ENCODE data around the gene CLDN4. TPM values are rescaled to one million over a fixed set of nuclear protein-coding genes. Genes with fewer than 3 reads are reported as not detected.

The CLDN4 gene
- total RNA-seq, 1 donor from 2014 or later: 116 TPM

GRCh38 chr7:73828107-73828803, 2.5 kb upstream of the CLDN4 start:
- H3K27me3 ChIP-seq (ENCODE audit: low read depth): peaks cover 4% of the 10 kb centered on the region
- peaks cover 39% of the 10 kb centered on the region for H3K4me1 ChIP-seq
- H3K36me3 ChIP-seq: no peaks in the 10 kb centered on the region
- H3K4me3 ChIP-seq: no peak overlapping the region
- ATAC-seq: peak; percentile 65 to 75
- no peak for TF ChIP-seq CTCF (IDR thresholded peaks at IDR 0.05)
- no peaks in the 10 kb centered on the region for H3K9me3 ChIP-seq
- intact Hi-C loops (cut with DNase I): no loop called here
- no peak for DNase-seq
- peak overlapping the region; percentile 88 for H3K27ac ChIP-seq

- peaks cover 39% of the 10 kb centered on the region for H3K4me1 ChIP-seq
- ATAC-seq (no peak), DNase-seq (no peak)
- peak overlapping the region; percentile 88 for H3K27ac ChIP-seq
- TF ChIP-seq CTCF (IDR thresholded peaks at IDR 0.05): no peak
- intact Hi-C loops (cut with DNase I): no loop called here
- no peaks in the 10 kb centered on the region for H3K36me3 ChIP-seq
- H3K9me3 ChIP-seq: no peaks in the 10 kb centered on the region
- peaks cover 4% of the 10 kb centered on the region for H3K27me3 ChIP-seq (ENCODE audit: low read depth)
- H3K4me3 ChIP-seq: no peak overlapping the region
These were observed 1.8 kb upstream of the CLDN4 start for GRCh38 chr7:73828972-73829371.

GRCh38 chr7:73829505-73829904, 1.3 kb upstream of the CLDN4 start:
- intact Hi-C loops (cut with DNase I): no loop called here
- peaks cover 4% of the 10 kb centered on the region for H3K27me3 ChIP-seq (ENCODE audit: low read depth)
- no peak for TF ChIP-seq CTCF (IDR thresholded peaks at IDR 0.05)
- H3K4me3 ChIP-seq: no peak overlapping the region
- H3K36me3 ChIP-seq: no peaks in the 10 kb centered on the region
- ATAC-seq: no peak
- H3K27ac ChIP-seq: peak overlapping the region; percentile 88
- H3K4me1 ChIP-seq: peaks cover 39% of the 10 kb centered on the region
- no peaks in the 10 kb centered on the region for H3K9me3 ChIP-seq
- DNase-seq: no peak

- no peak for TF ChIP-seq CTCF (IDR thresholded peaks at IDR 0.05)
- Histone ChIP-seq H3K9me3 (no peaks in the 10 kb centered on the region), H3K27me3 (ENCODE audit: low read depth) (peaks cover 4% of the 10 kb centered on the region), H3K4me3 (peak overlapping the region; percentile 59), H3K4me1 (peaks cover 39% of the 10 kb centered on the region), H3K27ac (peak overlapping the region; percentile 88), H3K36me3 (no peaks in the 10 kb centered on the region)
- intact Hi-C loops (cut with DNase I): no loop called here
- DNase-seq: no peak
- ATAC-seq: no peak
These were observed 695 bp upstream of the CLDN4 start for GRCh38 chr7:73829921-73830680.

GRCh38 chr7:73831584-73831833, 713 bp downstream of the CLDN4 start:
- intact Hi-C loops (cut with DNase I): no loop called here

More at GRCh38 chr7:73831584-73831833, 713 bp downstream of the CLDN4 start:
- peaks cover 38% of the 10 kb centered on the region for H3K4me1 ChIP-seq
- H3K27me3 ChIP-seq (ENCODE audit: low read depth): peaks cover 4% of the 10 kb centered on the region
- peak overlapping the region; percentile 88 for H3K27ac ChIP-seq
- H3K4me3 ChIP-seq: peak overlapping the region; percentile 59
- ATAC-seq: no peak
- H3K36me3 ChIP-seq: no peaks in the 10 kb centered on the region
- DNase-seq: no peak
- no peak for TF ChIP-seq CTCF (IDR thresholded peaks at IDR 0.05)
- no peaks in the 10 kb centered on the region for H3K9me3 ChIP-seq

Measured in lower lobe of right lung (tissue), 2 donors.